HG02938 (cell line): ENCODE results near the gene SLC25A51.

Experiments used
- ATAC-seq: cut with Tn5 transposase; IDR thresholded peaks from one replicate; pipeline ENCODE4 v1.9.1; 2021; ENCODE audit warnings: mild to moderate bottlenecking, moderate library complexity; ENCODE audit not compliant: unreplicated experiment

The SLC25A51 gene

GRCh38 chr9:37856551-37856950 is 47.4 kb downstream of the SLC25A51 start:
- no peak for ATAC-seq

GRCh38 chr9:37852222-37852621 is 51.7 kb downstream of the SLC25A51 start:
- ATAC-seq: no peak

GRCh38 chr9:37840560-37841194 is 63.2 kb downstream of the SLC25A51 start:
- no peak for ATAC-seq

GRCh38 chr9:37839496-37840461 is 64.1 kb downstream of the SLC25A51 start:
- no peak for ATAC-seq
